ENCODE results near the gene STK11.

DNA sequence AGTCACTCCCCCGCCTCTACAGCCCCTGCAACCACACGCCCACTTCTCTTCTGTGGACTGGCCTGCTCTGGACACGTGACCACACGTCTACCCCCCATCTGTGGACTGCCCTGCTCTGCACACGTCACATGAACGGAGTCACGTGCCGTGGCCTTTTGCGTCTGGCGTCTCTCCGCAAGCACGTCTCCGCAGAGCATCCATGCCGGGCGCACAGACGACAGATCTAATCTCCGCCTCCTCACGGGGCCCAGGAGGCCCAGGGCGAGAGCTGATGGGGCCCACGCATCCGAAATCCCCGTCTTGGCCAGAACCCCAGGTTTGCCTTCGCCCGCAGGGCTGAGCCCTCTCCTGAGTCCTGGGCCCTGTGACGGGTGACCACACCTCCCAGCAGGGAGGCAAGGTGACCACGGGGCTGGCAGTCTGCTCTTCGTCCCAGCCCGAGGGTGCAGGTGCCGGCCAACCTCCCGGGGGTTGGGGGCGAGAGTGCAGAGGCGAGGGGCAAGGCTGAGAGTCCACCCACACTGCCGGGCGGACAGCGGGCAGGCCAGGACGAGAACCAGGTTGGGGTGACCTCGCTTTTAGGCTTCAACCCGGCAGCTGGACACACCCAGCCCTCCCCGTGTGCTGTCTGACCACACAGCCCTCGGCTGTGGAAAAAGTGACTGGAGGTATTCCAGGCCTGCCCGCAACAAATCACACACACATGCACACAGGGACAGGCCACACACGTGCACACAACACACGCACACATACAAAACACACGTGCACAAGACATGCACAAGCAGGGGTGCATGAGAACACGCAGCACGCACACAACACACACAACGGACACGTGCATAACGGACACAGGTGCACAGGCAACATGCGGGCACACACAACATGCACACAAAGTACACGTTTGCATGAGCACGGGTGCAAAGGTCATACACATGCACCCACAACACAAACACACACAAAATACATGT lies 35.4 kb upstream of the STK11 start:
- TF ChIP-seq, protein P1, sequence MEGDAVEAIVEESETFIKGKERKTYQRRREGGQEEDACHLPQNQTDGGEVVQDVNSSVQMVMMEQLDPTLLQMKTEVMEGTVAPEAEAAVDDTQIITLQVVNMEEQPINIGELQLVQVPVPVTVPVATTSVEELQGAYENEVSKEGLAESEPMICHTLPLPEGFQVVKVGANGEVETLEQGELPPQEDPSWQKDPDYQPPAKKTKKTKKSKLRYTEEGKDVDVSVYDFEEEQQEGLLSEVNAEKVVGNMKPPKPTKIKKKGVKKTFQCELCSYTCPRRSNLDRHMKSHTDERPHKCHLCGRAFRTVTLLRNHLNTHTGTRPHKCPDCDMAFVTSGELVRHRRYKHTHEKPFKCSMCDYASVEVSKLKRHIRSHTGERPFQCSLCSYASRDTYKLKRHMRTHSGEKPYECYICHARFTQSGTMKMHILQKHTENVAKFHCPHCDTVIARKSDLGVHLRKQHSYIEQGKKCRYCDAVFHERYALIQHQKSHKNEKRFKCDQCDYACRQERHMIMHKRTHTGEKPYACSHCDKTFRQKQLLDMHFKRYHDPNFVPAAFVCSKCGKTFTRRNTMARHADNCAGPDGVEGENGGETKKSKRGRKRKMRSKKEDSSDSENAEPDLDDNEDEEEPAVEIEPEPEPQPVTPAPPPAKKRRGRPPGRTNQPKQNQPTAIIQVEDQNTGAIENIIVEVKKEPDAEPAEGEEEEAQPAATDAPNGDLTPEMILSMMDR (IDR thresholded peaks at IDR 0.05; ENCODE audit: insufficient read depth, low read length), result no peak
- no peak for TF ChIP-seq POLR2AphosphoS5 (IDR thresholded peaks at IDR 0.05; ENCODE audit: low read depth)
- TF ChIP-seq SPI1 (IDR thresholded peaks at IDR 0.05; ENCODE audit: borderline replicate concordance, low read depth), result no peak
- TF ChIP-seq, protein P2, sequence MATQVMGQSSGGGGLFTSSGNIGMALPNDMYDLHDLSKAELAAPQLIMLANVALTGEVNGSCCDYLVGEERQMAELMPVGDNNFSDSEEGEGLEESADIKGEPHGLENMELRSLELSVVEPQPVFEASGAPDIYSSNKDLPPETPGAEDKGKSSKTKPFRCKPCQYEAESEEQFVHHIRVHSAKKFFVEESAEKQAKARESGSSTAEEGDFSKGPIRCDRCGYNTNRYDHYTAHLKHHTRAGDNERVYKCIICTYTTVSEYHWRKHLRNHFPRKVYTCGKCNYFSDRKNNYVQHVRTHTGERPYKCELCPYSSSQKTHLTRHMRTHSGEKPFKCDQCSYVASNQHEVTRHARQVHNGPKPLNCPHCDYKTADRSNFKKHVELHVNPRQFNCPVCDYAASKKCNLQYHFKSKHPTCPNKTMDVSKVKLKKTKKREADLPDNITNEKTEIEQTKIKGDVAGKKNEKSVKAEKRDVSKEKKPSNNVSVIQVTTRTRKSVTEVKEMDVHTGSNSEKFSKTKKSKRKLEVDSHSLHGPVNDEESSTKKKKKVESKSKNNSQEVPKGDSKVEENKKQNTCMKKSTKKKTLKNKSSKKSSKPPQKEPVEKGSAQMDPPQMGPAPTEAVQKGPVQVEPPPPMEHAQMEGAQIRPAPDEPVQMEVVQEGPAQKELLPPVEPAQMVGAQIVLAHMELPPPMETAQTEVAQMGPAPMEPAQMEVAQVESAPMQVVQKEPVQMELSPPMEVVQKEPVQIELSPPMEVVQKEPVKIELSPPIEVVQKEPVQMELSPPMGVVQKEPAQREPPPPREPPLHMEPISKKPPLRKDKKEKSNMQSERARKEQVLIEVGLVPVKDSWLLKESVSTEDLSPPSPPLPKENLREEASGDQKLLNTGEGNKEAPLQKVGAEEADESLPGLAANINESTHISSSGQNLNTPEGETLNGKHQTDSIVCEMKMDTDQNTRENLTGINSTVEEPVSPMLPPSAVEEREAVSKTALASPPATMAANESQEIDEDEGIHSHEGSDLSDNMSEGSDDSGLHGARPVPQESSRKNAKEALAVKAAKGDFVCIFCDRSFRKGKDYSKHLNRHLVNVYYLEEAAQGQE (IDR thresholded peaks at IDR 0.05; ENCODE audit: insufficient replicate concordance, low read depth), result no peak

All from HL-60 (cell line).